T-helper 1 cell treated with Interleukin-12 subunit alpha and Interleukin-12 subunit beta and Interleukin-4 antibody, amounts not matched to agents 30 μg/mL and 1 μg/mL, for 36 hours (primary cell): ENCODE measurements around the gene FOLR3.
"Not testable (repeated sequence)": the region's sequence is repeated elsewhere in the genome, so short reads cannot be mapped to it uniquely, and the experiment has no call there.

Experiments
- H3K27ac Mint-ChIP-seq: one replicate; pipeline ENCODE4 v1.8.0; 2021; ENCODE audit warnings: mild to moderate bottlenecking, mixed read lengths
- H3K27me3 Mint-ChIP-seq: one replicate; pipeline ENCODE4 v1.8.0; 2021; ENCODE audit warnings: low read depth, mixed read lengths
- H3K36me3 Mint-ChIP-seq: one replicate; pipeline ENCODE4 v1.8.0; 2021; ENCODE audit warnings: low read depth, mixed read lengths
- H3K4me1 Mint-ChIP-seq: one replicate; pipeline ENCODE4 v1.8.0; 2021; ENCODE audit warnings: low read depth, mixed read lengths
- H3K4me3 Mint-ChIP-seq: one replicate; pipeline ENCODE4 v1.8.0; 2021; ENCODE audit warnings: mild to moderate bottlenecking, moderate library complexity, mixed read lengths
- H3K9me3 Mint-ChIP-seq: one replicate; pipeline ENCODE4 v1.8.0; 2021; ENCODE audit warnings: mixed read lengths

FOLR3 gene

DNA sequence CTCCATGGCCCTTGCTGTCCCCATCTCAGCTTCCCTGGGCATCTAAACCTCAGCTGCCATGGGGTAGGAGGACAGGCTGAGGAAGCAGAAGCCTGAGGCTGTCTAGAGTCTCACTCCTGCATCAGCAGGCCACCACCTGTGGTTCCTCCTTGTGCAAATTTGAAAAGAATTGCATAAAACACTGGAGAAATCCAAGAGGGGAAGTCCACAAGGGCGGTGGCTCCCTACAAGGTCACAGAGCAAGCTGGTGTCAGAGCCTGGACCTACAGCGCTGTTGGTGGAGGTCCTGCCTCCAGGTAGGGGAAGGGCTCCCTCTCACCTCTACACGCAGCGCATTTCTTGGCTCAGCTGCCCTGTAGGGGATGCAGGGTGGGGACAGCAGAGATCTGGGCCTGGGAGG, at the start of gene FOLR3:
Gene FOLR3 (plus strand): TSS at position 253 of the 400 bp plus-strand sequence. CDS start 228 bp downstream, outside the sequence.
- not testable (repeated sequence) for H3K36me3 Mint-ChIP-seq, H3K9me3 Mint-ChIP-seq, H3K4me1 Mint-ChIP-seq, H3K4me3 Mint-ChIP-seq, H3K27ac Mint-ChIP-seq
- H3K27me3 Mint-ChIP-seq = peaks cover 28% of the 10 kb centered on the region

DNA sequence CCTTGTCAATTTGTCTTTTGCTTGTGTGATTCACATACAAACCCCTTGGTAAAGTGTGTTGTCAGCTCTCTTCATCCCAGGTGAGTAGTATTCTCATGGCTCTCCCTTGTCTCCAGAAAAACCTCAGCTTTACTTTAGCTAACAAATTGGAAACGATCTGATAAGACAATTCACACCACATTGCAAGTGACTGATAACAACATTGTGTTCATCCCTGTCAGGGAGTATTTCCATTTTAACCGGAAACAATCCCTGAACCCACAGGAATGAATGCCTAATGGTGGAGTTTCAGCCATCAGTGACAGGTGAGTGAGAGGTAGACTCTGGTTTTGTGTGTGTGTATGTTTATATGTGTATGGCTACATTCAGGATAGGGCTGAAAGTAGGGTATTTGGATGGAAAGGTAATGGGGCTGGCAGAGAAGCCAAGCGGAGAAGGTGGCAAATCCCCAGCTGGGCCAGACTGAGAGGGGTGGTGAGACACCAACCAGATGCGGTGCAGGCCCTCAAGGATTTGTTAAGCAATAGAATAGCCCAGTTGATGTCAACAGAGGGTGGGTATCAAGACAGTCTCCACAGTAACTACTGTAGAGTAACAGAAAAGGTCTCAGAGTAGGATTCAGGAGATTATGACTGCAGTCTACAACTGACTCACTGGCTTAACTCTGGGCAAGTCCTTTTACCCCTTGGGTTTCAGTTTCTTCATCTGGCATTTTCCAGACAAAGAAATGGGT, 47.3 kb upstream of the FOLR3 start:
- Mint-ChIP-seq H3K27me3 (no peaks in the 10 kb centered on the region), H3K27ac (no peak overlapping the region), H3K9me3 (no peaks in the 10 kb centered on the region), H3K4me3 (no peak overlapping the region), H3K36me3 (peaks cover 8% of the 10 kb centered on the region), H3K4me1 (peaks cover 16% of the 10 kb centered on the region)

DNA sequence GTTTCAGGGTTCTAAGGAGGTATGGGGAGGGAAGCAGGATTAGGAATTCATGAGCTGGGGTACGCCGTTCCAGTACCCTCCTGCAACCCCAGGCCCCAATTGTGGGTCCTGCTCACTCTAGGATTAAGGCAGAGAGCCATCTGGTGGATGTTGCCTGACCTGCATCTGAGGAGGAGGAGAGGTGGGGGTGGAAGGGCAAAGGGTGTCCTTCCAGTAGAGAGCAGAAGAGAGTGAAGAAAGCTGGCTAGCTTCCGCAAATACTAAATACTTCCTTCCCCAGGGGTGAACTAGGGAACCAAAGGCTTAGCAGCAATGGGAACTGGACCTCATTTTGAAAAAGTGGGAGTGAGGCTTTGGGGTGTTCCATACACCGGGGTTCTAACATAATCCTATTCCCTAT, 44.2 kb upstream of the FOLR3 start:
- no peak overlapping the region for H3K27ac Mint-ChIP-seq
- peaks cover 16% of the 10 kb centered on the region for H3K36me3 Mint-ChIP-seq
- no peak overlapping the region for H3K4me3 Mint-ChIP-seq
- H3K4me1 Mint-ChIP-seq = peaks cover 15% of the 10 kb centered on the region
- no peaks in the 10 kb centered on the region for H3K9me3 Mint-ChIP-seq
- no peaks in the 10 kb centered on the region for H3K27me3 Mint-ChIP-seq

DNA sequence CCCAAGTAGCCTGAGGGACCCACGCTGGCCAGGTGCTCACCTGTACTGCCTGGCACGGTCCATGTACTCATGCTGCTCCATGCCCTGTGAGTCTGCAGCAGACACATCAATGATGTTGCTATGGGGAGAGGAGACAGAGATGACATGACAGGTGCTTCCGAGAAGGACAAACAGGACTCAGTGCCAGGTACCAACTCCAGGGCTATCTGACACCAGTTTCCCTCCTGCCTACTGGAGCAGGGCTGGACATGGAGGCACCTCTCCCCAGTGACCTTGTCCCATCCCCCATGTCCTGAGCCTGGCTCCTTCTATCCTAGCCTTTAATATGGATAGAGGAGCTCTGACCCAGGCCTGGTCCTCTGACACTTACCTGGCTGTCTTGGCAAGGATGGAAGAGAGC, 36.8 kb upstream of the FOLR3 start:
- no peak overlapping the region for H3K27ac Mint-ChIP-seq
- peaks cover 39% of the 10 kb centered on the region for H3K36me3 Mint-ChIP-seq
- H3K9me3 Mint-ChIP-seq = no peaks in the 10 kb centered on the region
- H3K4me3 Mint-ChIP-seq = no peak overlapping the region
- no peaks in the 10 kb centered on the region for H3K27me3 Mint-ChIP-seq
- peaks cover 35% of the 10 kb centered on the region for H3K4me1 Mint-ChIP-seq

DNA sequence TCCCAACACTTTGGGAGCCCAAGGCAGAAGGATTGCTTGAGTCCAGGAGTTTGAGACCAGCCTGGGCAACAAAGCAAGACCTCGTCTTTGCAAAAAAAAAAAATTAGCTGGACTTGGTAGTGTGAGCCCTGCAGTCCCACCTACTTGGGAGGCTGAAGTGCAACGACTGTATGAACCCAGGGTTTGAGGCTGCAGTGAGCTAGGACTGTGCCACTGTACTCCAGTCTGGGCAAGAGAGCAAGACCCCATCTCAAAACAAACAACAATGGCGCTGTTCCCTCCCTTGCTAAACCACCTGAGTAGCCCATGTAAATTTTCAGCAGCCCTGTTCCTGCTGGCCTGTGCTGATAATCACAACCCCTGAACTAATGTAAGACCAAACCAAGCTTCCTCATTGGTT, 35.5 kb upstream of the FOLR3 start:
- H3K4me3 Mint-ChIP-seq = no peak overlapping the region
- H3K36me3 Mint-ChIP-seq = peaks cover 31% of the 10 kb centered on the region
- H3K4me1 Mint-ChIP-seq = peaks cover 40% of the 10 kb centered on the region
- no peaks in the 10 kb centered on the region for H3K27me3 Mint-ChIP-seq
- no peak overlapping the region for H3K27ac Mint-ChIP-seq
- no peaks in the 10 kb centered on the region for H3K9me3 Mint-ChIP-seq

DNA sequence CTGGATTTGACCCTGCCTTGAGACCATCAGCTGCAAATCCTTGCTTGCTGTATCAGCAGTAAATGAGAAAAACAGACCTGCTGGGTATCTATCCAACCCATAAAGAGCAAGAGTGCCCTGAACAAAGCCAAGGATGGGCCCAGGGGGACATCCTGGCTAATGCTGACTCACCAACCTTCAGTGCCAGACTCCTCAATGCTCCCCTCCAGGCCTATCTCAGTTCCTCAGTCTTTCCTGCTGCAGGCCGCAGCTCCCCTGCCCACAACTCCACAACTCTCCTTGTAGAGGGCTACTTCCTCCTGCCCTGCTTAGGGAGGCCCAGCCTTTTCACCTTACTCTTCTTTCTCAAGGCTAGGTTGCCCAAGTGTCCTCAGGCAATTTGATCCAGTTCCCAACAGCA, 35.1 kb upstream of the FOLR3 start:
- Mint-ChIP-seq H3K4me3 (no peak overlapping the region), H3K27me3 (no peaks in the 10 kb centered on the region), H3K4me1 (peaks cover 37% of the 10 kb centered on the region), H3K27ac (peak overlapping the region; percentile 45), H3K36me3 (peaks cover 26% of the 10 kb centered on the region), H3K9me3 (no peaks in the 10 kb centered on the region)

DNA sequence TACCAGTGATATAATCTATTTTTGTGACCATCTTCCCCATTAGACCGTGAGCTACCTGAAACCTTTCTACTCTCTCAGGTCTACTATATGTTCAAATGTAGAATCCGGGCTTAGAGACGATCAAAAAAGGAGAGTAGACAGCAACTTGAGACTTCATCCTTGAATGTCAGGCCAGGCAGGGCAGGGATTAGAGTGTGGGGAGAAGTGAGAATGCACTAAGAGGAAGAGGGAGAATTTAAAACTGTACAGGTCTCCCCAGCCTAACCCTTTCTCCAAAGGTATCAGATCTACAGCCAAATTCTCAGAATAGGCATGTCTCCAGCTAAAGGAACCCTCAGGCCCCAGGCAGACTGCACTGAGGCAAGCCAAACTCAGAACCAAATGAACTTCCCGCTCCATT, 33.4 kb upstream of the FOLR3 start:
- Mint-ChIP-seq H3K4me1 (peaks cover 37% of the 10 kb centered on the region), H3K4me3 (peak overlapping the region; percentile 96), H3K27ac (peak overlapping the region; percentile 89), H3K27me3 (no peaks in the 10 kb centered on the region), H3K36me3 (peaks cover 22% of the 10 kb centered on the region), H3K9me3 (no peaks in the 10 kb centered on the region)

DNA sequence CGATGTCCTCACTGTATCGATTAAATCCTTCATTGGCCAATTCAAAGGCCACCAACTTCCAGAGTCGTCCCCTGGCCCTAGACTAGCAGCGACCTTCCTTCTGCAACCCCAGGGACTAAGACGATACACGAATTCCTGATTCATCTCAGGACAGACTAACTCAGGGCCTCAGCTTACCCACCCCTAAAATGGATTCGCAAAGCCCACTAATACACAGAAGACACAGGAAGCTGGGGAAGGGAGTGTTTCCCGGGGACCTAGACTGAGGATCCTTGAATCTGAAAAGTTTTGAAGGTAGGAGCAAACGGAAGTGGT, 32.9 kb upstream of the FOLR3 start:
- no peaks in the 10 kb centered on the region for H3K27me3 Mint-ChIP-seq
- H3K9me3 Mint-ChIP-seq = no peaks in the 10 kb centered on the region
- H3K4me1 Mint-ChIP-seq = peaks cover 37% of the 10 kb centered on the region
- H3K4me3 Mint-ChIP-seq = peak overlapping the region; percentile 96
- H3K36me3 Mint-ChIP-seq = peaks cover 23% of the 10 kb centered on the region
- peak overlapping the region; percentile 89 for H3K27ac Mint-ChIP-seq

DNA sequence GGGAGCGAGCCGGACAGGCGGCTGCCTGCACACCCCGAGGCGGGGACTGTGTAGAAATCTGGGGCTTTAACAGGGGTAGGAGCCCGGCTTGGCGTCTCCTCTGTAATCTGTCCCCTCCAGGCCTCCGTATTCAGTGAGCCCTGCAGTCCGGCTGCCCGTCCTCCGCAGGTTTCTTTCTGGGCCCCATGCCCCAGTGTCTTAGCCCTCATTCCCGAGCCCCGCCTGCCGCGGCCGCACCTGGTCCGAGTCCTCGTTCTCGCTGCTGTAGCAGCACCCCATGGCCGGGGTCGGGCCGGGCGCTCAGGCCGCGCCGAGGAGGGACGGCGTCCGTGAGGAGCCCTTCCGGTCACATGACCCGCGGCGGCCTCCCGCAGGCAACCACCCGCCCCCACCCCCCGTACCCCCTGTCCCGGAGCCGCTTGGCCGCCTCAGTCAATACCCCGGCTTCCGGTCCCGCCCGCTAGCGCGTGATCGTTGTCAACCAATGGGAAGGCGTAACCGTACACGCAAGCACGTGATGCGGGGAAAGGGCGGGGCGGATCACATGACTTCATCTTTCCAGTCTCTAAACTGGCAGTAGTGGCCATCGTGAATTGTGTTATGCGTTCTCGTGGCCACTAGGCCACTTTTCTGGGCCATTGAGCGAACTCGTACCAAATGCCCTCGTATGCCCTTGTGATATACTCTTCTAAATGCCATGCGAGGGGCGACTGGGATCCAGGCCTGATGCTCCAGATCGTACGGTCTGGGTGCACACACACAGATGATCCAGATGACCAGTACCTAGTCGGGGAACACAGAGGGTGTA, 32.4 kb upstream of the FOLR3 start, which contains the start of gene LAMTOR1:
Gene LAMTOR1 (minus strand): TSS at position 352 of the 808 bp plus-strand sequence. CDS start 73 bp downstream, at position 279.
- H3K4me3 Mint-ChIP-seq = peak within 1 kb of the TSS; percentile 96
- no peaks in the 10 kb centered on the region for H3K27me3 Mint-ChIP-seq
- peak within 1 kb of the TSS; percentile 89 for H3K27ac Mint-ChIP-seq
- H3K4me1 Mint-ChIP-seq = peaks cover 35% of the 10 kb centered on the region
- H3K9me3 Mint-ChIP-seq = no peaks in the 10 kb centered on the region
- H3K36me3 Mint-ChIP-seq = peaks cover 18% of the 10 kb centered on the region

DNA sequence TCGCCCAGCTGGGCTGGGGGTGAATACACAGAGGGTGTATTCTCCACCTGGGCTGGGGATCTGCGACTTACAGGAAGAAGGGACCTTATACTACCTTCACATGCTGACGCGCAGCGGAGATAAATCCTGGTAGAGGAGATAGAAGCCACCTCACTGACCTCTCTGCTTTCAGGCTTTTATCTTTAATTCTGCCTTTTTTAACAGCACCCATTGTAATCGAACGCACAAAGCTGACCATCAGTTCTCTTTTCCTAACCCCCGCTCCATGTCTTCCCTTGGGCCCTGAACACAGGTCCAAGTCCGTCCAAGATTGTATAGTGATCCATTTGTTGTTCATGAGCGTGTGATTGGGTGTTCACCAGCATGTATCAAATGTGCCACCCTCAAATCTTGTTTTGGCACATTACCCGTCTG, 31.8 kb upstream of the FOLR3 start:
- no peaks in the 10 kb centered on the region for H3K9me3 Mint-ChIP-seq
- H3K36me3 Mint-ChIP-seq = peaks cover 12% of the 10 kb centered on the region
- H3K27me3 Mint-ChIP-seq = no peaks in the 10 kb centered on the region
- H3K4me1 Mint-ChIP-seq = peaks cover 35% of the 10 kb centered on the region
- H3K27ac Mint-ChIP-seq = peak overlapping the region; percentile 89
- peak overlapping the region; percentile 96 for H3K4me3 Mint-ChIP-seq

DNA sequence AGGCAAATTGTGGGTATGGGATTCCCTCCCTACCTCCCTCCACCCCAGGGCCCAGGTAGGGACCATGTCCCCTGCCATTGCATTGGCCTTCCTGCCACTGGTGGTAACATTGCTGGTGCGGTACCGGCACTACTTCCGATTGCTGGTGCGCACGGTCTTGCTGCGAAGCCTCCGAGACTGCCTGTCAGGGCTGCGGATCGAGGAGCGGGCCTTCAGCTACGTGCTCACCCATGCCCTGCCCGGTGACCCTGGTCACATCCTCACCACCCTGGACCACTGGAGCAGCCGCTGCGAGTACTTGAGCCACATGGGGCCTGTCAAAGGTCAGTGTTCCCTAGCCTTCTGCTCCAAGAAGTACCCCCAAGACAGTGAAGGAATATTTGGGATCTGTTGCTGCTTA, 29.6 kb upstream of the FOLR3 start, which contains the start of gene TOMT:
Gene TOMT (plus strand): TSS at position 37 of the 400 bp plus-strand sequence. CDS start 28 bp downstream, at position 65.
- H3K36me3 Mint-ChIP-seq = peaks cover 14% of the 10 kb centered on the region
- peak within 1 kb of the TSS; percentile 35 for H3K27ac Mint-ChIP-seq
- H3K4me3 Mint-ChIP-seq = no peak within 1 kb of the TSS
- peaks cover 31% of the 10 kb centered on the region for H3K4me1 Mint-ChIP-seq
- no peaks in the 10 kb centered on the region for H3K9me3 Mint-ChIP-seq
- no peaks in the 10 kb centered on the region for H3K27me3 Mint-ChIP-seq

DNA sequence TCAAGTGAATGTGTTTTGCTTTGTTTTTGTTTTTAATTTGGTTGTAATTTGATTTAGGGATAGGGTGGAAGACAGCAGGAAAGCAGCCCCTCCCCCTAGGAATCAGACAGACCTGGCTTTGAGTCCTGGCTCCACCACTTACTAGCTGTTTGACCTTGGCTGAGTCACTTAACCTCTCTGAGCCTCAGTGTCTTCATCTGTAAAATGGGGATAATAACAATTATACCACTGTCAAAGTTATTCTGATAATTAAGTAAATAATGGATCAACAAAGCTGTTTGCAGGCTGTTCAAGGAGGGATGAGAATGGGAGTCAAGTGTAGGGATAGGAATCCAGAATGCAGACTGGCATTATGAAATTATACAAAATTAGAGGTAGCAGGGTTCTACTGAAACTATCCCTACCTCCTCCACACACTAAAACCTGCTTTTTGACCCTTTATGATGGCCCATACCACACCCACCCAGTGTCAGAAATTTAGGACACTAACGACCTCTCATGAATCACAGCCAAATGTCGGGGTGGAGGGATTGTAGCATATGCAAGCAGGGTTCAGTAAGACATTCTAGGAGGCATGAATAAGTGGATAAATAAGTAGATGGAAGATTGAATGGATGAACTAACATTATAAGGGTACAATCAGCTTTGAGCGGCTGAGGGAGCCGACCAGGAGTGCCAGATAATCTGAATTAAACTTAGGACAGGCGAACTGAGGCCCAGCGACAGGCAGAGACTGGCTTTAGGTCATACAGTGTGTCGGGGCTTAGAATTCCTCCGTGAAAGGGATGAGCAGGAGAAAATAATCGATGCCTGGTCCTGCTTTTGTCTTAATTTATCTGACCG, 24.0 kb upstream of the FOLR3 start:
- Mint-ChIP-seq H3K9me3 (peaks cover 5% of the 10 kb centered on the region), H3K27me3 (no peaks in the 10 kb centered on the region), H3K4me3 (peak overlapping the region; percentile 92), H3K4me1 (peaks cover 18% of the 10 kb centered on the region), H3K36me3 (peaks cover 8% of the 10 kb centered on the region), H3K27ac (peak overlapping the region; percentile 98)

DNA sequence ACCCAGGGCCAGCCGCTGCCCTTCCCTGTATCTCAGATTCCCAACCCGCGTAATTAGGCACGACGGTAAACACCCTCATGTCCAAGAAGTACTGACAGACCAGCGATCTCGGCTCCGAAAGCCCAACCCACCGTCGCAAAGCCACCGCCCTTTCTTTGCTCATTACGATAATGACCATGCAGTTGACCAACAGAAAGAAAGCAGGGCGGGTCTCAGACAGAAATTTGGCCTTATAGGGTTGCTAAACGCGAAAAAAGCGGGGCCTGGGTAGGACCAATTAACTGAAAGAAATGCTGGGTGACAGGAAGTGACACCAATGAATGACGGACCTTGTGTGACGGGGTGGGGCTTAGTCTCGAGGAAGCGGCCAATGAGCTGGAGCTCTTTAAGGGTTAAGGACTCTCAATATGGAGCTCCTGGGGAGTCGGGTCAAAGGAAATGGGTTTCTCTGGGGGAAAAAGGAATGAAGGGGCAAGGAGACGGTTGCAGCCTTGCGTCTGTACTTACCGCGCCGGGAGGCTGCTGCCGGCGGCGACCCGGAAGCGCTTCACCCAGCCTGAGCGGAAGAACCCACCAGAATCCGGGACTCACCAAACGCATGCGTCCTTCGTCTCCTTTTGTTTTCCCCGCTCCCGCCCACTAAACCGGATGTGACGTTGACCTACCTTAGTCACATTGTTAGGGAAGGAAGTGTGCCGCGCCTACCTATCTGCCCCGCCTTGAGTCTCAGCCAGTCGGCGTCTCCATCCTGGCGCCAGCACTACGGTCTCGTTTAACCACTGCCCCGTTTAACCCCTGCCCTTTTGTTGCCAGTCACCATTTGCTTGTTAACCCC, 23.2 kb upstream of the FOLR3 start, which contains the start of gene ANAPC15:
Gene ANAPC15 (minus strand): TSS at position 553 of the 835 bp plus-strand sequence. CDS start 1,419 bp downstream, outside the sequence.
- H3K36me3 Mint-ChIP-seq = peaks cover 7% of the 10 kb centered on the region
- H3K27ac Mint-ChIP-seq = peak within 1 kb of the TSS; percentile 98
- H3K4me1 Mint-ChIP-seq = peaks cover 18% of the 10 kb centered on the region
- no peaks in the 10 kb centered on the region for H3K27me3 Mint-ChIP-seq
- peaks cover 5% of the 10 kb centered on the region for H3K9me3 Mint-ChIP-seq
- peak within 1 kb of the TSS; percentile 92 for H3K4me3 Mint-ChIP-seq
